GM12878 (cell line): ENCODE data around the gene GKN2.

ENCODE experiments used
- CREB1 ChIP-seq: IDR thresholded peaks from 2 replicates; pipeline ENCODE4 v1.6.1; 2012; ENCODE audit warnings: low read depth, mild to moderate bottlenecking, inconsistent platforms
- EZH2 ChIP-seq: IDR thresholded peaks from 2 replicates; pipeline ENCODE4 v1.6.1; 2012; ENCODE audit warnings: low read depth, mild to moderate bottlenecking, control low read depth, inconsistent platforms, low read length, borderline replicate concordance; ENCODE audit not compliant: control insufficient read depth
- MTA3 ChIP-seq: IDR thresholded peaks from 2 replicates; pipeline ENCODE4 v1.6.1; 2012; ENCODE audit warnings: low read length, inconsistent platforms, borderline replicate concordance
- POLR2A ChIP-seq: IDR thresholded peaks from 2 replicates; pipeline ENCODE4 v1.6.1; 2011; ENCODE audit warnings: low read depth, mild to moderate bottlenecking, low read length
- SP1 ChIP-seq: IDR thresholded peaks from one replicate; pipeline ENCODE4 v1.6.1; 2011; ENCODE audit warnings: low read depth, low read length
- TAF1 ChIP-seq: IDR thresholded peaks from 2 replicates; pipeline ENCODE4 v1.6.1; 2011; ENCODE audit warnings: mild to moderate bottlenecking, low read depth, low read length, borderline replicate concordance
- TF ChIP-seq, protein P1 (sequence below): IDR thresholded peaks from 2 replicates; pipeline ENCODE4 v1.6.1; 2011; ENCODE audit warnings: low read depth, mild to moderate bottlenecking, low read length, moderate library complexity, borderline replicate concordance; ENCODE audit errors: extremely low read depth
- TF ChIP-seq, protein P2 (sequence below), 3 experiments: IDR thresholded peaks in 2 of 3; conservative IDR thresholded peaks in 1 of 3; 2 replicates each; pipeline ENCODE4 v1.5.1; 2011; ENCODE audit warnings: low read depth in 3 of 3, low read length in 3 of 3, mild to moderate bottlenecking in 3 of 3, control low read depth in 2 of 3, moderate library complexity in 2 of 3, inconsistent platforms in 1 of 3, mixed read lengths in 1 of 3; ENCODE audit not compliant: control insufficient read depth in 2 of 3, insufficient read depth in 1 of 3; ENCODE audit errors: extremely low read depth in 1 of 3
- TF ChIP-seq, protein P3 (sequence below): fragments of 450-650 bp; IDR thresholded peaks from 2 replicates; pipeline ENCODE4 v1.6.1; 2017; ENCODE audit warnings: mild to moderate bottlenecking, moderate library complexity
- TF ChIP-seq, protein P4 (sequence below): fragments of 450-650 bp; IDR thresholded peaks from 2 replicates; pipeline ENCODE4 v1.6.1; 2018; ENCODE audit warnings: borderline replicate concordance, mild to moderate bottlenecking; ENCODE audit not compliant: partially characterized antibody
- TF ChIP-seq, protein P5 (sequence below): fragments of 450-650 bp; IDR thresholded peaks from 2 replicates; pipeline ENCODE4 v1.6.1; 2017; ENCODE audit warnings: antibody characterized with exemption, mild to moderate bottlenecking, moderate library complexity
- TF ChIP-seq, protein P6 (sequence below): IDR thresholded peaks from 2 replicates; pipeline ENCODE4 v1.6.1; 2012; ENCODE audit warnings: low read length, inconsistent platforms

DNA sequence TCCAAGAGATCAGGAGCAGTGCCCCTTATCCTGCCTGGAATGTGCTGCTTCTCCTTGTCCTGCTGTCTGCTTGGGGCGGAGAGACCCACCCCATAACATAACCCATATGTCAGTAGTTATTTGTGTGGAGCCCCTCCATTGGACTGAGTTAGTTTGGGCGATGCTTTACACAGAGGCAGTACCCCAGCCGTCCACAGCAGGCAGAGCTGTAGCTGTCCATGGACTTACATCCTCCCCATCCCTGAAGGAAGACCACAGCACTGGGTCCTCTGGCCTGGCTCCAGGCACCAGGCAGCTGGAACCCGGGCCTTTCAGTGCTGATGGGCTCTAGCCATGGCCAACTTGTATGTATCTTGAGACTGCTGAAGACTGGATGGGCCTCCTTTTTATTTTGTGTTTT, 20.3 kb downstream of the GKN2 start:
- TF ChIP-seq, protein P1, sequence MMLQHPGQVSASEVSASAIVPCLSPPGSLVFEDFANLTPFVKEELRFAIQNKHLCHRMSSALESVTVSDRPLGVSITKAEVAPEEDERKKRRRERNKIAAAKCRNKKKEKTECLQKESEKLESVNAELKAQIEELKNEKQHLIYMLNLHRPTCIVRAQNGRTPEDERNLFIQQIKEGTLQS, result no peak
- TF ChIP-seq, protein P2, sequence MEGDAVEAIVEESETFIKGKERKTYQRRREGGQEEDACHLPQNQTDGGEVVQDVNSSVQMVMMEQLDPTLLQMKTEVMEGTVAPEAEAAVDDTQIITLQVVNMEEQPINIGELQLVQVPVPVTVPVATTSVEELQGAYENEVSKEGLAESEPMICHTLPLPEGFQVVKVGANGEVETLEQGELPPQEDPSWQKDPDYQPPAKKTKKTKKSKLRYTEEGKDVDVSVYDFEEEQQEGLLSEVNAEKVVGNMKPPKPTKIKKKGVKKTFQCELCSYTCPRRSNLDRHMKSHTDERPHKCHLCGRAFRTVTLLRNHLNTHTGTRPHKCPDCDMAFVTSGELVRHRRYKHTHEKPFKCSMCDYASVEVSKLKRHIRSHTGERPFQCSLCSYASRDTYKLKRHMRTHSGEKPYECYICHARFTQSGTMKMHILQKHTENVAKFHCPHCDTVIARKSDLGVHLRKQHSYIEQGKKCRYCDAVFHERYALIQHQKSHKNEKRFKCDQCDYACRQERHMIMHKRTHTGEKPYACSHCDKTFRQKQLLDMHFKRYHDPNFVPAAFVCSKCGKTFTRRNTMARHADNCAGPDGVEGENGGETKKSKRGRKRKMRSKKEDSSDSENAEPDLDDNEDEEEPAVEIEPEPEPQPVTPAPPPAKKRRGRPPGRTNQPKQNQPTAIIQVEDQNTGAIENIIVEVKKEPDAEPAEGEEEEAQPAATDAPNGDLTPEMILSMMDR (IDR thresholded peaks at IDR 0.05 in 2 of 3, conservative IDR thresholded peaks at IDR 0.05 in 1 of 3; ENCODE audit: control insufficient read depth in 2 of 3, extremely low read depth in 1 of 3, insufficient read depth in 1 of 3, low read depth in 3 of 3, low read length in 3 of 3), result no peak
- TF ChIP-seq, protein P3, sequence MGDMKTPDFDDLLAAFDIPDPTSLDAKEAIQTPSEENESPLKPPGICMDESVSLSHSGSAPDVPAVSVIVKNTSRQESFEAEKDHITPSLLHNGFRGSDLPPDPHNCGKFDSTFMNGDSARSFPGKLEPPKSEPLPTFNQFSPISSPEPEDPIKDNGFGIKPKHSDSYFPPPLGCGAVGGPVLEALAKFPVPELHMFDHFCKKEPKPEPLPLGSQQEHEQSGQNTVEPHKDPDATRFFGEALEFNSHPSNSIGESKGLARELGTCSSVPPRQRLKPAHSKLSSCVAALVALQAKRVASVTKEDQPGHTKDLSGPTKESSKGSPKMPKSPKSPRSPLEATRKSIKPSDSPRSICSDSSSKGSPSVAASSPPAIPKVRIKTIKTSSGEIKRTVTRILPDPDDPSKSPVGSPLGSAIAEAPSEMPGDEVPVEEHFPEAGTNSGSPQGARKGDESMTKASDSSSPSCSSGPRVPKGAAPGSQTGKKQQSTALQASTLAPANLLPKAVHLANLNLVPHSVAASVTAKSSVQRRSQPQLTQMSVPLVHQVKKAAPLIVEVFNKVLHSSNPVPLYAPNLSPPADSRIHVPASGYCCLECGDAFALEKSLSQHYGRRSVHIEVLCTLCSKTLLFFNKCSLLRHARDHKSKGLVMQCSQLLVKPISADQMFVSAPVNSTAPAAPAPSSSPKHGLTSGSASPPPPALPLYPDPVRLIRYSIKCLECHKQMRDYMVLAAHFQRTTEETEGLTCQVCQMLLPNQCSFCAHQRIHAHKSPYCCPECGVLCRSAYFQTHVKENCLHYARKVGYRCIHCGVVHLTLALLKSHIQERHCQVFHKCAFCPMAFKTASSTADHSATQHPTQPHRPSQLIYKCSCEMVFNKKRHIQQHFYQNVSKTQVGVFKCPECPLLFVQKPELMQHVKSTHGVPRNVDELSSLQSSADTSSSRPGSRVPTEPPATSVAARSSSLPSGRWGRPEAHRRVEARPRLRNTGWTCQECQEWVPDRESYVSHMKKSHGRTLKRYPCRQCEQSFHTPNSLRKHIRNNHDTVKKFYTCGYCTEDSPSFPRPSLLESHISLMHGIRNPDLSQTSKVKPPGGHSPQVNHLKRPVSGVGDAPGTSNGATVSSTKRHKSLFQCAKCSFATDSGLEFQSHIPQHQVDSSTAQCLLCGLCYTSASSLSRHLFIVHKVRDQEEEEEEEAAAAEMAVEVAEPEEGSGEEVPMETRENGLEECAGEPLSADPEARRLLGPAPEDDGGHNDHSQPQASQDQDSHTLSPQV, result no peak
- TF ChIP-seq SP1, result no peak
- TF ChIP-seq TAF1, result no peak
- TF ChIP-seq, protein P4, sequence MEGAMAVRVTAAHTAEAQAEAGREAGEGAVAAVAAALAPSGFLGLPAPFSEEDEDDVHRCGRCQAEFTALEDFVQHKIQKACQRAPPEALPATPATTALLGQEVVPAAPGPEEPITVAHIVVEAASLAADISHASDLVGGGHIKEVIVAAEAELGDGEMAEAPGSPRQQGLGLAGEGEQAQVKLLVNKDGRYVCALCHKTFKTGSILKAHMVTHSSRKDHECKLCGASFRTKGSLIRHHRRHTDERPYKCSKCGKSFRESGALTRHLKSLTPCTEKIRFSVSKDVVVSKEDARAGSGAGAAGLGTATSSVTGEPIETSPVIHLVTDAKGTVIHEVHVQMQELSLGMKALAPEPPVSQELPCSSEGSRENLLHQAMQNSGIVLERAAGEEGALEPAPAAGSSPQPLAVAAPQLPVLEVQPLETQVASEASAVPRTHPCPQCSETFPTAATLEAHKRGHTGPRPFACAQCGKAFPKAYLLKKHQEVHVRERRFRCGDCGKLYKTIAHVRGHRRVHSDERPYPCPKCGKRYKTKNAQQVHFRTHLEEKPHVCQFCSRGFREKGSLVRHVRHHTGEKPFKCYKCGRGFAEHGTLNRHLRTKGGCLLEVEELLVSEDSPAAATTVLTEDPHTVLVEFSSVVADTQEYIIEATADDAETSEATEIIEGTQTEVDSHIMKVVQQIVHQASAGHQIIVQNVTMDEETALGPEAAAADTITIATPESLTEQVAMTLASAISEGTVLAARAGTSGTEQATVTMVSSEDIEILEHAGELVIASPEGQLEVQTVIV, result no peak
- TF ChIP-seq MTA3, result no peak
- TF ChIP-seq CREB1, result no peak
- TF ChIP-seq, protein P5, sequence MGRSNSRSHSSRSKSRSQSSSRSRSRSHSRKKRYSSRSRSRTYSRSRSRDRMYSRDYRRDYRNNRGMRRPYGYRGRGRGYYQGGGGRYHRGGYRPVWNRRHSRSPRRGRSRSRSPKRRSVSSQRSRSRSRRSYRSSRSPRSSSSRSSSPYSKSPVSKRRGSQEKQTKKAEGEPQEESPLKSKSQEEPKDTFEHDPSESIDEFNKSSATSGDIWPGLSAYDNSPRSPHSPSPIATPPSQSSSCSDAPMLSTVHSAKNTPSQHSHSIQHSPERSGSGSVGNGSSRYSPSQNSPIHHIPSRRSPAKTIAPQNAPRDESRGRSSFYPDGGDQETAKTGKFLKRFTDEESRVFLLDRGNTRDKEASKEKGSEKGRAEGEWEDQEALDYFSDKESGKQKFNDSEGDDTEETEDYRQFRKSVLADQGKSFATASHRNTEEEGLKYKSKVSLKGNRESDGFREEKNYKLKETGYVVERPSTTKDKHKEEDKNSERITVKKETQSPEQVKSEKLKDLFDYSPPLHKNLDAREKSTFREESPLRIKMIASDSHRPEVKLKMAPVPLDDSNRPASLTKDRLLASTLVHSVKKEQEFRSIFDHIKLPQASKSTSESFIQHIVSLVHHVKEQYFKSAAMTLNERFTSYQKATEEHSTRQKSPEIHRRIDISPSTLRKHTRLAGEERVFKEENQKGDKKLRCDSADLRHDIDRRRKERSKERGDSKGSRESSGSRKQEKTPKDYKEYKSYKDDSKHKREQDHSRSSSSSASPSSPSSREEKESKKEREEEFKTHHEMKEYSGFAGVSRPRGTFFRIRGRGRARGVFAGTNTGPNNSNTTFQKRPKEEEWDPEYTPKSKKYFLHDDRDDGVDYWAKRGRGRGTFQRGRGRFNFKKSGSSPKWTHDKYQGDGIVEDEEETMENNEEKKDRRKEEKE, result no peak
- TF ChIP-seq, protein P6, sequence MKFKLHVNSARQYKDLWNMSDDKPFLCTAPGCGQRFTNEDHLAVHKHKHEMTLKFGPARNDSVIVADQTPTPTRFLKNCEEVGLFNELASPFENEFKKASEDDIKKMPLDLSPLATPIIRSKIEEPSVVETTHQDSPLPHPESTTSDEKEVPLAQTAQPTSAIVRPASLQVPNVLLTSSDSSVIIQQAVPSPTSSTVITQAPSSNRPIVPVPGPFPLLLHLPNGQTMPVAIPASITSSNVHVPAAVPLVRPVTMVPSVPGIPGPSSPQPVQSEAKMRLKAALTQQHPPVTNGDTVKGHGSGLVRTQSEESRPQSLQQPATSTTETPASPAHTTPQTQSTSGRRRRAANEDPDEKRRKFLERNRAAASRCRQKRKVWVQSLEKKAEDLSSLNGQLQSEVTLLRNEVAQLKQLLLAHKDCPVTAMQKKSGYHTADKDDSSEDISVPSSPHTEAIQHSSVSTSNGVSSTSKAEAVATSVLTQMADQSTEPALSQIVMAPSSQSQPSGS, result no peak
- no peak for TF ChIP-seq EZH2
- TF ChIP-seq POLR2A, result no peak
